WERI-Rb-1 (cell line): ENCODE data around the gene FCN3.
"Not testable (repeated sequence)": the region's sequence is repeated elsewhere in the genome, so short reads cannot be mapped to it uniquely, and the experiment has no call there.

Experiments
- DNase-seq: peaks from one replicate; pipeline ENCODE4 v3.0.0-alpha.2; 2020
- H3K27ac ChIP-seq: fragments of 250-450 bp; sonication (Bioruptor Pico); 2 replicates; pipeline ENCODE4 v1.5.1; 2020; ENCODE audit warnings: mild to moderate bottlenecking, moderate library complexity
- H3K27me3 ChIP-seq: fragments of 250-450 bp; sonication (Bioruptor Pico); 2 replicates; pipeline ENCODE4 v1.5.1; 2021; ENCODE audit warnings: mild to moderate bottlenecking, low read depth, moderate library complexity; ENCODE audit not compliant: insufficient read depth, severe bottlenecking
- H3K36me3 ChIP-seq: fragments of 250-450 bp; sonication (Bioruptor Pico); 2 replicates; pipeline ENCODE4 v1.5.1; 2020; ENCODE audit warnings: mild to moderate bottlenecking, moderate library complexity
- H3K4me3 ChIP-seq: 2 replicates; pipeline ENCODE4 v1.5.1; 2011; ENCODE audit warnings: low read depth, mild to moderate bottlenecking, control low read depth, low read length
- H3K9me3 ChIP-seq: fragments of 250-450 bp; sonication (Bioruptor Pico); 2 replicates; pipeline ENCODE4 v1.5.1; 2021; ENCODE audit warnings: mild to moderate bottlenecking, moderate library complexity; ENCODE audit not compliant: severe bottlenecking
- TF ChIP-seq, protein P1 (sequence below): IDR thresholded peaks from 2 replicates; pipeline ENCODE4 v1.5.1; 2011; ENCODE audit warnings: low read depth, mild to moderate bottlenecking, control low read depth, inconsistent platforms, low read length

The FCN3 gene

DNA sequence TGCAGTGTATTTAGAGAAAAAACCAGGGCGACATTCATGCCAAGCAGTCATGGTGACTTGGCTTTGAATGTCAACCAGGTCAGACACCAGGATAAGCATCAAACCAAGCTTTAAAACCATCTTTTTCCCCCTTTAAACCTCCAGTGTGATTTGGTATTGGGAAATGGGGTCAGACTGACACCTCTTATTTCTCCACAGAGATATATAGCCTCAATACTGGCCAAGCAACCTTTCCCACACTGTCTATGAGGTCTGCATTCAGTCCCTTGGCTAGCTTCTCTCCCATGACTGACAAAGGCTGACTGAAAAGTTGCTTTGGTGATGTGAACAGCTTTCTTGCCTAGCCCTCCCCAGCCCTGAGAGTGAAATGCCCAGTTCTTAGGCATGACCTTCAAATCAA, 39.5 kb upstream of the FCN3 start:
- no peak overlapping the region for H3K27ac ChIP-seq
- H3K36me3 ChIP-seq, result peaks cover 80% of the 10 kb centered on the region
- no peaks in the 10 kb centered on the region for H3K9me3 ChIP-seq
- no peak for DNase-seq
- TF ChIP-seq, protein P1, sequence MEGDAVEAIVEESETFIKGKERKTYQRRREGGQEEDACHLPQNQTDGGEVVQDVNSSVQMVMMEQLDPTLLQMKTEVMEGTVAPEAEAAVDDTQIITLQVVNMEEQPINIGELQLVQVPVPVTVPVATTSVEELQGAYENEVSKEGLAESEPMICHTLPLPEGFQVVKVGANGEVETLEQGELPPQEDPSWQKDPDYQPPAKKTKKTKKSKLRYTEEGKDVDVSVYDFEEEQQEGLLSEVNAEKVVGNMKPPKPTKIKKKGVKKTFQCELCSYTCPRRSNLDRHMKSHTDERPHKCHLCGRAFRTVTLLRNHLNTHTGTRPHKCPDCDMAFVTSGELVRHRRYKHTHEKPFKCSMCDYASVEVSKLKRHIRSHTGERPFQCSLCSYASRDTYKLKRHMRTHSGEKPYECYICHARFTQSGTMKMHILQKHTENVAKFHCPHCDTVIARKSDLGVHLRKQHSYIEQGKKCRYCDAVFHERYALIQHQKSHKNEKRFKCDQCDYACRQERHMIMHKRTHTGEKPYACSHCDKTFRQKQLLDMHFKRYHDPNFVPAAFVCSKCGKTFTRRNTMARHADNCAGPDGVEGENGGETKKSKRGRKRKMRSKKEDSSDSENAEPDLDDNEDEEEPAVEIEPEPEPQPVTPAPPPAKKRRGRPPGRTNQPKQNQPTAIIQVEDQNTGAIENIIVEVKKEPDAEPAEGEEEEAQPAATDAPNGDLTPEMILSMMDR, result no peak
- no peak overlapping the region for H3K4me3 ChIP-seq
- H3K27me3 ChIP-seq, result no peaks in the 10 kb centered on the region

DNA sequence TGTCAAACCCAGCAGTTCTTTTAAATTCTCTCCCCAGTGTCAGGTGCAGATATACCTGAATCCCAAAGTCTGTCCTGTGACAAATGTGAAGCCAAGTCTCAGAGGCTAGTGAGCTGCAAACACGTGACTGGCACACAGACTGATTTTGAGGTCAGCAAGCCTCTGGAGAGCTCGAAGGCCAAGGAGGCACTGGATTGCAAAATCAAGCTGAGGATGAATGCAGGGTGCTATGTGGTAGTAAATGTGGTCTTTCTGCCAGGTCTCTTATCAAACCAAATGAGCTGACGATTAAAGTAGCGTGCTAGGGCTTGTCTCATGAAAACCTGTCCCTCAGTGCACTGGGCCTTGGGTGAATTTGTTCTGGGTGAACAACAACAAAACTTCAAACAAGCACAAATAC, 38.4 kb upstream of the FCN3 start:
- Histone ChIP-seq H3K4me3 (no peak overlapping the region), H3K36me3 (peaks cover 83% of the 10 kb centered on the region), H3K9me3 (no peaks in the 10 kb centered on the region), H3K27me3 (no peaks in the 10 kb centered on the region), H3K27ac (no peak overlapping the region)
- TF ChIP-seq, protein P1, result no peak
- DNase-seq, result no peak

DNA sequence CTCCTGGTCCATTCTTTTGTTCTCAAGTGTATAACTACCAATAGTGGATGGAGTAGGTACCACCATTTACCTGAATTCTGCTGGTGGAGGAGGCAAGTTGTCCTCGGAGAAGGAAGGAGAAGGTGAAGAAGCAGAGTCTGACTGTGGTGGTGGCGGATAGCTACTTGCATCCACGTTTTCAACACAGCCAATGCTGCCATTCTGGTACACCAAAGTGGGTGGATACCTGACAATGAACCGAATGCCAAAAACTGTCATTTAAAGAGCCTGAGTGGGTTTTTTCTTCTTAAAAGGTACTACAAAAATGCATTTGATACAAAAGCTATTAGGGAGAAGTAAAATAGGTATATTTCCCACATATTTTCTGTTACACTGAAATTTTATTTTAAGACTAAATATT, 37.9 kb upstream of the FCN3 start:
- no peak overlapping the region for H3K27ac ChIP-seq
- TF ChIP-seq, protein P1, result no peak
- no peaks in the 10 kb centered on the region for H3K9me3 ChIP-seq
- H3K4me3 ChIP-seq, result no peak overlapping the region
- DNase-seq, result no peak
- H3K36me3 ChIP-seq, result peaks cover 83% of the 10 kb centered on the region
- H3K27me3 ChIP-seq, result no peaks in the 10 kb centered on the region

DNA sequence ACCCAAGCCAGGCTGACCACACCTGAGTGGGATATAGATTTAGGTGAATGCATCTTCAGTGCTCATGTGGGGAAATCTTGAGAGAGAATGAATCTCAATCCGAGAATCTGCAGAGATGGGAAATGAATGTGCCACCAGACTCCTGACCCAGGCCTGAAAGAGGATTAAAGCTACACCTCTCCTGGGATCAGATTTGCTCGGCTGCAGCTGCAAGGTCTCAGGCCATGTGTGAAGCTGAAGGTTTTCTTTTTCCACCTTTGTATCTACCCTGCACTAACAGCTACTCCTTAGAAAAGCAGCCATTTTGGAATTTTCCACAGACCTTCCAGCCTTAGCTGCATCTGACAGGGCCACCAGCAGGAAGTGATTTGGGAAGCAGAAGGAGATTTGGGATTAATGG, 36.1 kb upstream of the FCN3 start:
- H3K36me3 ChIP-seq, result peaks cover 68% of the 10 kb centered on the region
- H3K27ac ChIP-seq, result peak overlapping the region; percentile 78
- H3K9me3 ChIP-seq, result no peaks in the 10 kb centered on the region
- DNase-seq, result peak; percentile 60
- H3K4me3 ChIP-seq, result no peak overlapping the region
- no peaks in the 10 kb centered on the region for H3K27me3 ChIP-seq
- TF ChIP-seq, protein P1, result no peak

DNA sequence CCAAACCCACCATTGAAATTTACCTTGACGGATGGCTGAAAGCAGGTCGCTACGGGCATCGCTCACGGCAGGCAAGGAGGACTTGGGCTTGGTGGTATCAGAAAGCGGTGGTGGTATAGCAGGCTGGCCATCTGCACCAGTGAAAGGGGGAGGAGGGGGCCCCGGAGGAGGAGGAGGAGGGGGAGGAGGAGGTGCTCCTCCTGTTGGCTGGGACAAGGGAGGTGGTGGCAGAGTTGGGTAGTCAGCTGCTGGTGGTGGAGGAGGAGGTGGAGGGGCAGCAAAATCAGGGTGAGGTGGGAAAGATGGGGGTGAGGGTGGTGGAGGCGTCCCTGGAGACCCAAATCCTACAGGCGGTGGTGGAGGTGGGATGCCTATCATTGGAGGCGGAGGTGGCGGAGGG, 35.0 kb upstream of the FCN3 start:
- Histone ChIP-seq H3K27ac (no peak overlapping the region; the same call in none of the 2 replicates), H3K36me3 (peaks cover 58% of the 10 kb centered on the region), H3K9me3 (no peaks in the 10 kb centered on the region), H3K27me3 (no peaks in the 10 kb centered on the region), H3K4me3 (no peak overlapping the region)
- DNase-seq, result no peak
- TF ChIP-seq, protein P1, result no peak

DNA sequence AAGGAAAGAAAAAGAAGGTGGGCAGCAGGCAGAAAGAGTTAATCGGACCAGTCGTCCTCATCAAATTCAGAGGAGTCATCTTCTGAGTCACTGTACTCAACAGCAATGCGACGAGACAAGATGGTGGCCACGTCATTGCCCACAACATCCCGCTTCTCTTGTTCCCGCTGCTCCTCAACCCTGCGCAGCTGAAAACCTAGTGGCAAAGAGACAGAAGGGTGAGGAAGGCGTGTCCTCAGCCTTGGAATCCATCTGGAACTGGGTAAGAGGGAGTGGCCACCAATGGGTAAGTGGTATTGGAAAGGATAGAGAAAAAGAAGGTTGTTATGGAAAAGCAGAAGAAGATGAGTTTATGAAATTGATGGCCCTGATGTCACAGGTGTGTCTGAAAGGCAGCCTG, 33.5 kb upstream of the FCN3 start:
- TF ChIP-seq, protein P1, result no peak
- DNase-seq, result no peak
- Histone ChIP-seq H3K9me3 (no peaks in the 10 kb centered on the region), H3K27ac (no peak overlapping the region), H3K4me3 (no peak overlapping the region), H3K36me3 (peaks cover 43% of the 10 kb centered on the region), H3K27me3 (no peaks in the 10 kb centered on the region)

DNA sequence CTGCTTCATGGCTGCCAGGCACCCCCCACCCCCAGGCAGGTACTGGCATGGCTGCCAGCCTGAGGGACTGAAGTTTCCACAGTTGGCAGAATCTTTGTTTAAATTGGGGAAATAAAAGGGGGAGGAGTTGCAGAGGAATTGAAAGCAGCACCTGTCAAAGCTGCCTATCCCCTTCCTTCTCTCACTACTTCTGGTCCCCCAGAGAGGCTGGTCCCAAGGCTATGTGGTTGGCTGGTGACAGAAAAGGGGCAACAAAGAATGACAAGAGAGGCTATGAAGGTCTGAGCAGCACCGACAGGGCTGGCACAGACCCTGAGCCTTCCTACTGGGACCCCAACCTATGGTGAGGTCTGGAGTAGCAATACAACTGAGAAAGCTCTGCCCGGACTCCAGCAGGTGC, 32.2 kb upstream of the FCN3 start:
- H3K4me3 ChIP-seq, DNase-seq, H3K27me3 ChIP-seq, H3K9me3 ChIP-seq, H3K27ac ChIP-seq: not testable (repeated sequence)
- H3K36me3 ChIP-seq, result peaks cover 29% of the 10 kb centered on the region
